ENCODE measurements around the gene GAS6.

The GAS6 gene

DNA sequence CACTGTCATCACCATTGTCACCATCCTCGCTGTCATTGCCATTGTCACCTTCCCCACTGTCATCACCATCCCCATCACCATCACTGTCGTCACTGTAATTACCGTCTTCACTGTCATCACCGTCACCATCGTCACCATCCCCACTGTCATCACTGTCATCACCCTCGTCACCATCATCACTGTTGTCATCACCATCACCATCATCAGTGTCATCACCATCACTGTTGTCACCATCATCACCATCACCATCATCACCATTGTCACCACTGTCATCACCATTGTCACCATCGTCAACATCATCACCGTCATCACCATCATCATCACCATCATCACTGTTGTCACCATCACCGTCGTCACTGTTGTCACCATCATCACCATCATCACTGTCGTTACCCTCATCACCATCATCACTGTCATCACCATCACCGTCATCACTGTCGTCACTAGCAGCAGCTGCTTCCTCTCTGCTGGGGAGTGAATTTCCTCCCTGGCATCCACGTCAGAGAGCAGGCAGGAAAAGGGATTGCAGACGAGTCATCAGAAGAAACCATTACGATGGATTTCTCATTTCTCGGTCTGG lies 77.5 kb downstream of the GAS6 start:
- DNase-seq = no peak

DNA sequence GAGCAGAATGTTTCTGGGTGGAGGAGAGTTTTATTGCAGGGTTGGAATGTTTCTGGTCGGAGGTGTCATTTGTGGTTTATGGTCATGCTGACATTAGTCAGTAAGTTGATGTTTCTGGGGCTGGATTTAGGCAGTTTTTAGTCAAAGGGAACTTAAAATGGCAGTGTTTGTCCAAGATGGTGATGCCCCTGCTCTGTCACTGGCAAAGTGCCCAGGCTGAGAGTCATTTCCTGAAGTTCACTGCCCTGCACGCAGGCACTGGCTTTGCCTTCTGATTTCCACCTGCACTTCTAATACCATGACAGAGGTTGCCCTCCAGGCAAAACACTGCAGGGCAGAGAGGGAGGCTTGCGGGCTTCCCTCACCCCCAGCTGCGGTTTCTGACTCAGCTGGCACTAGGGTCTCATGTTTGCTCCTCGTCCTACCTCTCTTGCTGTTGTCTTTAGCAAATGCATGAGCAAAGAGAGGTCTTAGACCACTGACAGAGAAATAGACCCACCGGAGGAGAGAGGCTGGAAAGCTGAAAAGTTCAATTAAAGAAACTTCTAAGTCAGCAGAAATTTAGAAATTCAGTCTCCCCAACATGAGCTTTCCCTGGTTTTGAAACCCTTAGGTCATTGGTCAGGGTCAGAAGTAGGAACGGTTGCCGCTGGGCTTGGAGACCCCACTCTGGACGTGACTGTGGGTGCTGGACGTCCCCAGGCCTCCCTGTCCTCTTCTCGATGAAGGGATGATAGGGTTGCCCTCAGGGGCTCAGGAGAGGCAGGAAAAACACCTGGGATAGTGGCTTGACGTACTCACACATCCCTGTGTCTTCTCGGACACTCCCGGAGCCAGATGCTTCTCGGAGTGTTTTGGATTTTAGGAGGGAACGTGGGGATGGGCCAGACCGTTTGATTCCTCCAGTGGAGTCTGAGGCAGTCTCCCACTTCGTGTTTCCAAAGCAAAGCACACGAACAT lies 78.5 kb downstream of the GAS6 start:
- DNase-seq = peak; percentile 94

GRCh38 chr13:113784645-113785024 lies 79.2 kb downstream of the GAS6 start:
- no peak for DNase-seq

DNA sequence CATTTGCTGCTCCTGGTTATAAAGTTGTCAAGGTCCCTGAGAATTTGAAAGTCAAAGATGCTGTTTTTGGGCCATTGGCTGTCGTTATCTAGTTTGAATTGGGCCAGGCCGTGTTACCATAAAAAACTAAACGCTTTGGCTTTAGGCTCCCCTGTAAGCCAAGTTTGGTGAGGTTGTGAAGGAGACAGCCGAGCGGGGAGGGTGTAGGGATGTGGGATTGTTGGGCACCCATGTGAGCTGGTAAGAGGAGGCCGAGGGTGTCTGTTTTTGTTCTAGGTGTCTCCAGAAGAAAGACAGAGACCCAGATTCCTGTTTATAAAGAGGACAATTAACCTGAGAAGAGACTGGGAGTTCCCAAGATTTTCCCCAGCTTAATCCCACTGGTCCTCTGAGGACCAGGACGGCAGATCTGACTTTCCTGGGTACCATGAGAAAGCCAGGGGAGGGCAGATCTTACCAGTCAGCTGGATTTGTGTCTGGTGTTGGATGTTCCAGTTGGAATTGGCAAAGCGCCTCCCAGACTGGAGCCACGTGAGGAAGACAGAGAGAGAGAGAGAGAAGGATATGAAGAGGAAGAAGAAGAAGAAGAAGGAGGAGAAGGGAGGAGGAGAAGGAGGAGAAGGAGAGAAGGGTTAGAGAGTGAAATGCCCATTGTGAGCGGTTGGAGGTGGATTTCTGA lies 79.8 kb downstream of the GAS6 start:
- no peak for DNase-seq

GRCh38 chr13:113783200-113783881 lies 80.5 kb downstream of the GAS6 start:
- DNase-seq = no peak

GRCh38 chr13:113782472-113782871 lies 81.4 kb downstream of the GAS6 start:
- no peak for DNase-seq

- DNase-seq = no peak
Observed at GRCh38 chr13:113781571-113781970, 82.3 kb downstream of the GAS6 start.

DNA sequence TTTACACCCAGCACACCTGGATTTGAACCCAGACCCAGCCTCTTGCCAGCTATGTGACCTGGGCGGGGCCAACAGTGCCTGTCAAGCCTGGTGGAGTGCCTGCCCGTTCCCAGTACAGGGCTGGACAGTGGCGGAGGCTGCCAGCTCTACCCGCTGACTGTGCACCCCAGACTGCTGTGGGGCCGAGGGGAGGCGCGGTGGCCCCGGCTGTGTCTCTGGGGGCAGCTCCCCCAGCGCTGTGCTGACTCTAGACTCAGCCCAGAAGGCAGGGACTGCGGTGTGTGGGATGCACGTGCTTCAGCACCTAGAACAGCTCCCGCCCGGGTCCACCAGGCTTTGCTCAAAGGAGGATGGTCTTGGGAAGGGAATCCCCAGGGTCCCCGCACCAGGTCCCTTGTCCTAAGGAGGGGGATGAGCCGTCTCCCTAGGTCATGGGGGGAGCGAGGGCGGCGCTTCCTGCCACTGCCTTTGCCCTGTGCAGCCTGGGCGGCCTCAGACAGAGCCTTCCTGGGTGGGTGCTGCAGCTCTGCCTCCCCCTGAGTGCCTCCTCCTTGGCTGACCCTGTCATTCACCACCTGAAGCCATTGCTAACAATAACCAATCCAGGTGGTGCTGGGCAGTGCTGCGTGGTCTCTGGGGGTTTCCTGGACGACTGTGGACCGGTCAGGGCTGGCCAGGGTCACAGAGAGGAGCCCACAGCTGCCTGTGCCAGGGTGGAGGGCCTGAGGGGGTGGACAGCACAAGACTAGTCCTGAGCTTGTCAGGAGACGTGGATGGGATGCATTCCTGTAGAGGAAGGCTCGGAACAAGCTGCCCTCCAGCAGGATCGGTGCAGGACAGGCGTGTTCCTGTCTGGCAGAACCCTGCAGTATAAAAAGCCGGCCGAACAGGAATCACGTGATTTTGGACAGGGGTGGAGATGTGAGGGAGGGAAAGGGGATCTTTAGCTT lies 86.3 kb downstream of the GAS6 start:
- peak; percentile 72 for DNase-seq

GRCh38 chr13:113776231-113777125 lies 87.4 kb downstream of the GAS6 start:
- DNase-seq = peak; percentile 94

- DNase-seq = peak; percentile 30
Observed at GRCh38 chr13:113775451-113776145, 88.3 kb downstream of the GAS6 start.

GRCh38 chr13:113774177-113775107 lies 89.4 kb downstream of the GAS6 start:
- no peak for DNase-seq

- no peak for DNase-seq
Observed at GRCh38 chr13:113771709-113772331, 92.1 kb downstream of the GAS6 start.

GRCh38 chr13:113770937-113771336 lies 92.9 kb downstream of the GAS6 start:
- DNase-seq = no peak

Measured in RPMI8226 (cell line).